HG03571 (cell line): ENCODE measurements around the gene NACC2.

Experiments
- ATAC-seq: cut with Tn5 transposase; IDR thresholded peaks from one replicate; pipeline ENCODE4 v1.9.1; 2021; ENCODE audit not compliant: unreplicated experiment

The NACC2 gene

DNA sequence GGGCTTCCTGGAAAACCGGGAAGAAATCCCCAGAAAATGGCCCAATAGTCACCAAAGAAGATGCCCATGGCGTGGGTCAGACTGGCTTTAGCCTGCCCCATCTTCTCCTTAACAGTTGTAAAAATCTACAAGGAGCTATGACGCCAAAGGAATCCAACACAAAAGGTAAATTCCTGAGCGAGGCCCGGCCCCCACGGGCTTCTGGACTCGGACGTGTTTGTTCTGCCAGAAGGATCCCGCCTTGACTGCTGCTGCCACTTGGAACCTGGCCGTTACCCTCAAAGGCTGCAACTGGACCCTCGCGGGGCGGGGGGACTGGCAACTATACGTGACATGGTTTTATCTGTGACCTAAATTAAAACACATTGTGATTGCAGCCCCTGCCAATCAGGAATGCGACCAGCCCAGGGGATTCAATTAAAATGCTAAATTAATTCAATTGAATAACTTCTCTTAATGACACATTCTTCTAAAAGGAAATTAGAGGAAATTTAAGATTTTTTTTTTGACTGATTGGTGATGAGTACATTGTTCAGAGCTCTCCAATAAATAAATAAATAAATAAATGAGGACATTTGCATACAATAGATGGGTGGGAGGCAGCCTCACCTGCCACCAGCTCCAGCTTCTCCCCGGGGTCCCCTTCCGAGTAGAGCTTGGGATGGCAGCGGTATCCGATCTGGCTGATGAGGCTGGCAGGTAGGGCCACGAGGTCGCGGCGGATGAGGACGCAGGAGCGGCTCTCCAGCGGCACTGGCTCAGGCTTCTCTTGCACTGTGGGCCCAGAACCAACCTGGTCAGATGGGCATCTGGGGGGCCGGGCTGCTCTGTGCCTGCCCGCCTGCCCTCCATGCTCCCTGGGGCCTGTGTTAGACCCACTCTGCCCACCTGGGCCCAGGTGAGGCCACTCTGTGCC, 79.2 kb downstream of the NACC2 start:
- no peak for ATAC-seq

DNA sequence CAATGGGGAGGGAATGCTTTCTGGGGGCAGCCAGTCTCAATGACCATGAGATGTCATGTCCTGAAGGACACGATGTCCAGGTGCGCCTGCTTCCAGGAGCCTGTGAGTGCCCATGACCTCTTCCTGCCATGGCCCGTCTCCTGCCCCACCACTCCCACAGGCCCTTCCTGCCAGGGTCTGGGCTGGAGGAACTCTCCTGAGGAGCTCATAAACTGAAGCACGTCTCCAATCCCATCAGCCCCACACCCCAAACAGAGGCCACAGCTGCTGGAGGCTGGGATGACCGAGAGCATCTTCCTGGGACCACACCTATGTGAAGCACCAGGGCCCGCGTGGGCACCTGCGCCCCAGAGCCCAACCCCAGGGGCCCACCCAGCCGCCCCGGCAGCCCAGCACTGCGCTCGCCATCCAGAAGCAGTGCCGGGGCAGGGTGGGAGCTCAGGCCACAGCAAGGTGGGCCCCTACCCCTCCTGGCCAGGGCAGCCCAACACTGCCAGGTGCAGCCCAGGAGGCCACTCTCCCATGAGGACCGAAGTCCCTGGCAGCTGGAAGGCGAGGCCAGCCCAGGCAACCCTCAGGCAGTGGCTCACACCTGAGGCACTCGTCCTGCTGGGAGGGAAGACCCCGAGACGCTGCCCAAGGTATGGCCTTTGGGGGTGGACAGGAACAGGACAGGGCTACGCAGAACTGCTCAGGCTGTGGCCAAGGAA, 80.0 kb downstream of the NACC2 start:
- ATAC-seq, result no peak

DNA sequence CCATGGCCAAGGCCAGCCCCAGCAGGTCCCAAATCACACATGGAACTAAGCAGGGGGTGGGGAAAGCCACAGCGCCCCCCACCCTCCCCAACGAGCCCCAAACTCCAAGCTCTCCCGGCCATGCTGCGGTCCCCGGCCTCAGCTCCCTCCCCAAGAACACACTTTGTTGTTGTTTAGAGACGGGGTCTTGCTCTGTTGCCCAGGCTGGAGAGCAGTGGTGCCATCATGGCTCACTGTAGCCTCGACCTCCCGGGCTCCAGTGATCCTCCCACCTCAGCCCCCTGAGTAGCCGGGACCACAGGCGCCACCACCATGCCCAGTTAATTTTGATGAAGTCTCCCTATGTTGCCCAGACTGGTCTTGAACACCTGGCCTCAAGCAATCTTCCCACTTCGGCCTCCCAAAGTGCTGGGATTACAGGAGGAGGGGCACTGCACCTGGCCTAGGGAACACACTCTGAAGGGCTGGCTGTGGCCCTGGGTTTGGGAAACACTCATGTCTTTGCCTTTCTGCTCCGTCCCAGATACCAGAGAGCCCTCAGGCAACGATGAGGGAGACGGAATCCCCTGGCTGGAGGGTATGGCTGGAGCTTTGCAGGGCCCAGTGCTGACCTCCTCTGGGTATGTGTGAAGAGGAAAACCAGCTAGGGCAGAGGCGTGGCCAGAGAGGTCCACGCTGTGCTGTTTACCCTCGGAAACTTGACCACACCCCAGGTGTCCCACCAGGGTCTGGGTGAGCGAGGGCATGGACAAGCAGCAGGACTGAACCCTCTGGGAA, 80.8 kb downstream of the NACC2 start:
- ATAC-seq, result no peak

DNA sequence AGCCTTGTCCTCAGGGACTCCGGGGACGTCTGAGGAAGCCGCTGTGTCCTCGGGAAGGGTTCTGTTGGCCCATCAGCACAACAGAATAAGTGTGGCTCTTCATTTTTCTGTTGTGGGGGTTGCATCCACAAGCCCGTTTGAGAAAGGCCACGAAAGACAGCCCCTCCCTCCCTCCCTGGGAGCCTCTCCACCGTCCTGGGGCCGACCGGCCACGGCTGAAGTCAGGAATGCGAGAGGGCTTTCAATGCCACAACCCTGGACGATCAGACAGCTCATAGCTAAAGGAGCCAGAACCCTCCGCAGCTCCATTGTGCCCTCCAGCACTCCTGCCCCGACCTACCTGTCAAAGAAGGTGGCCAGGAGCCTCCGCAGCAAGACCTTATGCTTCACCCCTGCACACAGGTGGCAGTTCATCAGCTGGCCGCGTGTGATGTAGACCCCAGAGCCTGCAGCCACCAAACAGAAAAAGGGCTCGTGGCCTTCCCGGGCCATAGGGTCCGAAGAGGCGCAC, 81.5 kb downstream of the NACC2 start:
- ATAC-seq, result no peak

DNA sequence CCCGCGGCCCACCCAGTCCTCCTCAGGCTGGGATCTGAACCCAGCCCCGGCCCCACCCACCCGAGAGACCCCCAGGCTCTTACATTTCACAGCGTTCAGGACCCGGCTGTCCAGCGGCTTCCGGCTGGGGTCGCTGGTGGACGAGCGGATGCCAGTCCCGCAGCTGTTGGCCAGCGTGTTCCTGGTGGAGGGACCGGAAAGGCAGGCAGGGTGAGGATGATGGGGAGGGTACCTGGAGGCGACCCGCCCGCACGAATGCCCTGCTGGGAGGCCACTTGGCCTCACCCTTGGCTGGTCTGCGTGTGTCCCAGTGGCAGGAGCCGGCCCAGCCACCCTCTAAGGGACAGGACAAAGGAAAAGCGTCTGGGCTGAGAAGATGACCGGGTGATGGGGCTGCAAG, 82.0 kb downstream of the NACC2 start:
- ATAC-seq, result no peak

DNA sequence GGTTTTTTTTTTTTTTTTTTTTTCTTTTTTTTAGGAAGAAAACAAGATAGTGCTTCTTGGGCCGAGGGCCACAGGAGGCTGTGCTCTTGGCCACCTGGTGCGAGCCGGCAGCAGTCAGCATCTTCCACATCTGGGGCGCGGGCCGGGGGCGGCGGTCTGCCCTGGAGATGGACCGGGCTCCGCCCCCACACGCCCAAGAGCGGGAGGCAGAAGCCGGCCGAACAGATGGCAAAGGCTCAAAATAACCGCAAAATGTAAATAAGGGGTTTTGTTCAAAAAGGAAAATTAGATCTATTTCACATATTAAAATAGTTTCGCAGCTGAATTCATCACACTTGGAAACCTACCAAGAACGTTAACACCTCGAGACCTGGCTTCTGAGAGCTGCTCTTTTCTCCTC, 82.4 kb downstream of the NACC2 start:
- ATAC-seq, result no peak

DNA sequence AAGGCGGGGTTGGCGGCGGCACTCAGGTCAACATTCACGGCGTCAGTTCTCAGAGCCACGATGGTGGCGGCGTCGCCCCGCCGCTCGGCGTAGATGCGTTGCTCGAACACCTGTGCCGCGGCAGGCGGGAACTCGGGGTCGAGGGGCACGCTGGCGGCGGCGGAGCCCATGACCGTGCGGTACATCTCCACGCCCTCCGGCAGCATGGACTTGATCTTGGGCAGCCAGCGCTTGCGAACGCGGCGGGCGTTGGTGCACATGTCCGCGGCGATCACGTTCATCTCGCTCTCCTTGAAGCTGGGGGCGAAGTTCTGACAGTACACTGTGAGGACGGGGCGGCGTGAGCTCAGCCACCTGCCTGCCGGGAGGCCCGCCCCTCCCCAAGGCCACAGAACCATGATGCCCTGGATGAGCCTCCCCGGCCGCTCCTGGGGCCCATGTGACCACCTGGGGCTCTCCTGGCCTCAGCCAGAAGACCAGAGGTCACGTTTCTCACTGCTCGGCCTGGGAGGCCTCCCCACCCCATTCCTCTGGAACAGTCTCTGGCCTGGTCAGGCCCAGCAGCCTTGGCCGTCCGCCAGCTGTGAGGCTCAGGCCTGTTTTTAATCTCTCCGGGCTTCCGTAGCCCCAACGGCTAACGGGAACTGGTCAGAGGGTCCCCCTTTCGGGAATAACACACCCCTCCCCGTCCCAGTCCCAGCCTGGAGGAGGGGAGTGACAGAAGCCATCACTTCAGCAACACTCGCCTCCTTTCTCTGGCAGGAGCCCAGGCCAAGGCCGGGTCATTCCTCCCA, 83.2 kb downstream of the NACC2 start:
- ATAC-seq, result no peak

DNA sequence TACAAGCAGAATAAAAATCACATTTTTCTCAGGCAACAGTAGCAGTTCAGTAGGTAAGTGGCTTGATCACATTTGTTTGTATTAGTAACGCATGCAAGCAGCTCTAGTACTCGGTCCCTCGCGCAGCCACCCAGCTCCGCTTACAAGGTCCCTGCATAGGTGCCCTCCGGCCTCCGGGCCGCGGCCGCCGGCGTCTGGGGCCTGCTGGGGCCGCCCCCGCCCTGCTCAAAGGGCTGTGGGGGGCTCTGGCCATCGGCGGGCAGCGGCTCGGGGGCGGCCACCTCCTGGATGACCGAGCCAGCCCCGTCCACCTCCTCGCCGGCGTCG, 83.8 kb downstream of the NACC2 start:
- ATAC-seq, result no peak

DNA sequence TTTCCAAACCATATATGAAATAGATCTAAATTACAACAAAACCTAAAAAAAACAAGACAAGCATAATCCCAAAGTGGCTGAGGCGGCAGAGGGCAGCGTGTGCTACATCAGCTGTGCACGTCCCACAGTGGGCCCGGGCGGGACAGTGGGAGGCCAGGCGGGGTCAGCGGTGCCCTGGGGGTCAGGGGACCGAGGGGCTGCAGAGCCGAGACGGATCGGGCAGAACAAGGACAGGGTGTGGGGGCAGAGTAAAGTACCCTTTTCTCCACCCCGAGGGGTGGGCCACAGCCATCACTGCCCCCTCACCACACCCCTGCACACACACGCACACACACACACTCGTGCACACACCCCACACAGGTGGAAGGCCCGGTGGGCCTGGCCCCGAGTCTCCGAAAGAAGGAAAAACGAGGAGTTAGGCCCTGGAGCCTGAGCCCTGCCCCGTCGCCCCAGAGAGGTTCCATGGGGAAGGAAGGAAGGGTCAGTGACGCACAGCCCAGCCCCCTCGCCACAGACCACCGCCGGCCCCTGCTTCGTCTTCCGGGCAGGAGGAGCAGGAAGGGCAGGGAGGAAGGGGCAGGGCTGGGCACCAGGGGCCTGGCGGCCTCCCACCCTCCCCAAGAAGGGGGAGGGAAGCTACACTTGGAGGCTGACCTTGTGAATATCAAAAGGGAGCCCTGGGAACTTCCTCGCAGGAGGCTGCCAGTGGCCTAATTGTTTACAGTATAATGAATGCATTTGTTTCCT, 84.3 kb downstream of the NACC2 start:
- no peak for ATAC-seq

DNA sequence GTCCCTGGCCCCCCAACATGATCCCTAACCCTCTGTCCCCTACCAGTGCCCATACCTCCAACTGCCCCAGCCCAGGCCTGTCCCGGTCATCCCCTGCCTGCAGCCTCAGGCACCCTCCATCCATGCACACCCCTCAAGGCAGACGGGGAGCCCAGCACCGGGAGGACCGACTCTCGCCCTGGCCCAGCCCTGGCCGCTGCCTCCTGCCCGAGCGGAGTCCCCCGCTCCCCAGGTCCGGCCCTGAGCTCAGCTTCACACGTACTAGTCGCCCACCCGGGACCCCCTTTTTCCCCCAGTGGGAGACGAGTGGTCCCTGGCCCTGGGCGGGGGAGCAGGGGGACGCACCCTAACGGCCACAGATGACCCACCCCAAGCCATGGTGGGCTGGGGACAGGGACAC, 84.9 kb downstream of the NACC2 start:
- ATAC-seq, result no peak

DNA sequence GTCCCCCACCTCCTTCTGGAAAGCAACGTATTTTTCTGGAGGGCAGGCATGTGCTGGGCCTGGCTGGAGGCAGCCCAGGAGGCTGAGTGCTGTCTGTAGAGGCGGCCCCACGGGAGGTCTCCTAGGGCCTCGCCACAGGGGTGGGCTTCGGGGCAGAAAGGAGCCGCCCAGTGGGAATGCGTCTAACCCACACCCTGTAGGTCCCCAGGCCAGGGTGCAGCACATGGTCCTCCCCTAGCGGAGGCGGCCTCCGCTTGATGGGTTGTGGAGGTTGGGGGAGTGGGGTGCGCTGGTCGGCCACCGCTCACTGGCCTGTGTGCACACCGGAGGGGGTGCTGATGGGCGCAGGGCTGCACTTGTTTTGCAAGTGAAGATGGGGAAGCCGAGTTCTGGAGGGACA, 85.6 kb downstream of the NACC2 start:
- ATAC-seq, result no peak

DNA sequence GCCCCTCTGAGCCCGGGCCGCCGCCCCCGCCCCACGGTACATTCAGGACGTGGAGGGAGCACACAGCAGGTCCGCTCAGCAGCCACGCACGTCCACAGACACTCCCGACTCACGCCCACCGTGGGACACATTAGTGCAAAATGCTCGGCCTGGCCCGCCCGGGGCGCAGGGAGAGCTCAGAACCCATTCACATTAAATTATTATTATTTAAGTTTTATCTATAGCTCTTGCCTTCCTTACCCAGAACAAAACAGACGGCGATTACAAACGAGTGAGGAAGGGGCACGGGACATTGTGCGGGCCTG, 86.4 kb downstream of the NACC2 start:
- no peak for ATAC-seq

DNA sequence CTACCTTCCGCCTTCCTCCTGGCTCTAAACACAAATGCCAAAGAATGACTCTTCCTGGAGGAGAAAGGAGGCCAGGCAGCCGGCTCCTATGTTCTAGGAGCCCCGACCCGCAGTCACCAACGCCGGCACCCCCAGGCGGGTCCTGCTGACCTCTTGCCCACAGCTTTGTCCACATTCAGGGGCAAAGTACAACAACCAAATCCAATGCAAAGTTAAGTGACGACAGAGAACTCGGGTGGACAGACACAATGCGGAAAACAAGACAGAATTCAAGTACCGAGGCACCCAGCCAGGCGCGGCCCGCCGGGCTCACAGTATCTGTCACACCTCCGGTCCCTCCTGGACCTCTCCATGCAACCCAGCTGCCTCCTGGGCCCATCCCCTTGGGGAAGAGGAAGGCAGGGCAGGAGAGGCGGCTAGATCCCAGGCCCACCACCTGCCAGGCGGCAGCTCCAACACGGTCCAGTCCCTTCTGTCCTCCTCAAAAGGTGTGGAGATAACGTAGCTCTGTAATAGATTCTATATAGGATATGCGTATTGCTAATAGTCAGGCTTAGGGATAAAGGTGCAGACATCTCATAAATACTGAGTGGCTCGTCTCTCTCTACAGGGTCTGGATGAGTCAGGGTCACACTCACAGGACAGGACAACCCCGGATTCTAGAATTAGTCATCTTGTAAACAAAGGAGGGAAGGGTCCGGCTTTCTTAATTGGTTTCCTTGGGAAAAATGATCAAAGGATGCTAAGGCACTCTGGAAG, 87.0 kb downstream of the NACC2 start:
- no peak for ATAC-seq

DNA sequence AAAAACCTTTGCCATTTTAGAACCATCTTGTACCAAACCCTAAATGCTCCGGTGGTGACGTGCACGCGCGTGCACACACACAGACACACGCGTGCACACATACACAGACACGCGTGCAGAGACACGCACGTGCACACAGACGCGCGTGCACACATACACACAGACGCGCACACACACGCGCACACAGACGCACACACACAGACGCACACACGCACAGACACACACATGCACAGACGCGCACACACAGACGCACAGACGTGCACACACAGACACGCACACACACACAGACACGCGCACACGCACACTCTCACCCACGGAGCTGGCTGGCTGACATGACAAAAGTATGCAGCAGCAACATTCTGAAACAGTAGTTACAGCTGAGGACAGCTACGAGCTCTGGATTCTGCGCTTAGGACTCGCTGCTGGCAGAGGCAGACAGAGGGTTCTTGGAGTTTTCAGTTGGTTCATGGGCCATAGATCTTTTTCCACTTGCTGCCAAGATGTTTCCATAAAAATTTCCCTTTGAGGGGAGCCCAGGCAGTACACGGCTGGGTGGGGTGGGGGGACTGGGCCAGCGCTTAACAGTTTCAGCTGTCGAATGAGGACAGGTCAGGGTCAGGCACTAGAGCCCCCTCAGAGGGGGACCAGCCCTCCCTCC, 87.7 kb downstream of the NACC2 start:
- ATAC-seq, result no peak

DNA sequence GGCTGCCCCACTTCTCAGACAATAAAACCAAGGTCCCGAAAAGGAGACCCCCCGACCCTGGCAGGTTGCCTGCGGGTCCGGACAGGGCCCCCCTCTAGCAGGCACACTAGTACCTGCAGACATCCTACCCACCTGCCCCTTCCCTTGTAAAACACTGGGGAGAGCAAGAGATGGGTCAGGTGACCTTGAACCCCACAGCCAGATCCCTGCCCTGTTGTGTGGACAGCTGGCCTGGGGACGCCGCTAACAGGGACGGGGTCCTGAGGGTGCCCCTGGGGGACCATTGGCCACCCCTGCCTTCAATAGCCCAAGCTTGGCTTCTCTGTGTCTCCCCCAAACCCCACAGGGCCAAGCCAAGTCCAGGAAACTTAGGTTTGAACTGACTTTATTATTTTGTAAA, 88.9 kb downstream of the NACC2 start:
- no peak for ATAC-seq

DNA sequence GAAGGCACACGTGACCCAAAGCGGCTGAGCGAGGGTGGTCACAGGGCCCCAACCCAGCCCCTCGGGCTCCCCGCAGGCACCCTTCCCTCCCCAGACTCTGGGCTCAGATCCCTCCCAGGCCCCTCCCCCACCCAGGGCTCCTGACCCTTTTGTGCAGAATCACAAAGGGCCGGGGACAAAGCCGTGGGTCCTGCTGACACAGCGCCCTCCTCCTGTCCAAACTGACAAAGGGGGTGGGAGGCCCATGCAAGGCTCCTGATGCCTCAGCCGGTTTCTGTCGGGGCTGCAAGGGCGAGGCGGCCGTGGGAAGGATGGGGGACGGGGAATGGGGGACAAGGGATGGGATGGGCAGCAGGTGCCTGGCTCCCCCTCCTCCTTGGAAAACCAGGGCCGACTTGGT, 90.4 kb downstream of the NACC2 start:
- no peak for ATAC-seq

DNA sequence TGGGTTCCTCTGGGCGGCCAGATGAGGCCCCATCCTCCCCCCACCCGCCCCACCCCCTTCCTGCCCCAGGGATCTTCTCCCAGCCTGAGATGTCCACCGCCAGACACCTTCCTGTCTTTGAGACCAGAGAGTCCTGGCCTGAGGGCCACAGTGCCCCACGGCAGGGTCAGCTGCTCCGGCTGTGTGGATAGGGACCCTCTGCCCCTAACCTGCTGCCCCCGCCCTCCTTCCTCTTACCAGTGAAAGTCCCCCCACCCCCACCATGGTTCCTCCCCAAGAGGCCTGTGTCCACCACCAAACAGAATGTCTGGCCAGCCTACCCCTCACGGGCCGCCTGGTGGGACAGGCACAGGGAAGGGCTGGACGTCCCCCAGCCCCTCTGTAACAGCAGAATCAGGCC, 90.9 kb downstream of the NACC2 start:
- no peak for ATAC-seq

DNA sequence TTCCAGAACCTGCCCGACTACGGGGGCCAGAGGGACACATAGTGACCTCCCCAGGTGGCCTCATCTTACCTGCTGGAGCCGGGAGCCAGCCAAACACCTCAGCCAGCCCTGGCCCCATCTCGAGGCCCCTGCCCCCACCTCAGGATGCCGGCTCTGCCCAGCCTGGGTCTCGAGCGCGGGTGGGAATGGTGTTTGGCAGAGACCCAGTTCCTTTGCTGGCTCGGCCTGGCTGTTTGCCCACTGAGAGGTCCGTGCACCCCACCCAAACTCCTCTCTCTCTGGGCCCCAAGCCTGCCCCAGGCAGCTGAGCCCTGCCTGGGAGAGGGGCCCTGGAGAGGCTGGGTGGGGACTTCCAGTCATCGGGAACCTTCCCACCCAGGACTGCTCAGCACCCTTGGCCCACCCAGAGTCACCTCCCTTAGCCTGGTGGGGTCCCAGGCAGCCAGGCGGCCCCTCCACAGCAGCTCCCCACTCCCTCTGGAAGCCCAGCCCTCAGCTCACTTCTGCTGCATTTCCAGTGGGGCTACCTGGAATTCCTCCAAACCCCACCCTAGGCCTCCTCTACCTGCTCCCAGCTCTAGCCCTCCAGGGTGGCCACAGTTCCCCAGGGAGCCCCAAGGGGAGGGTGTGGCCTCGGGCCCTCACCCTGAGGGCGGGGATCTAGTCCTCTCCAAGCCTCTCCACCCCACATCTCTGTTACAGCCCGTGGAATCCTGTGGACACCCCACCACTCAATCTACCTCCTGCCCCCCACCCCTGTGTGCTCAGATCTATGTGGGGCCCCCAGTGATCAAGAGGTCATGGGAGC, 91.5 kb downstream of the NACC2 start:
- no peak for ATAC-seq
